AG10803 (cell line): ENCODE data around the gene LPCAT2.

Source experiments
- DNase-seq: peaks from one replicate; pipeline ENCODE4 v3.0.0; 2010; ENCODE audit warnings: low read depth
- H3K4me3 ChIP-seq: 2 replicates; pipeline ENCODE4 v1.5.1; 2011; ENCODE audit warnings: mild to moderate bottlenecking, low read length, control low read depth
- TF ChIP-seq, protein P1 (sequence below): conservative IDR thresholded peaks from 2 replicates; pipeline ENCODE4 v1.5.1; 2011; ENCODE audit warnings: mild to moderate bottlenecking, low read length, control low read depth, inconsistent platforms

Gene LPCAT2

DNA sequence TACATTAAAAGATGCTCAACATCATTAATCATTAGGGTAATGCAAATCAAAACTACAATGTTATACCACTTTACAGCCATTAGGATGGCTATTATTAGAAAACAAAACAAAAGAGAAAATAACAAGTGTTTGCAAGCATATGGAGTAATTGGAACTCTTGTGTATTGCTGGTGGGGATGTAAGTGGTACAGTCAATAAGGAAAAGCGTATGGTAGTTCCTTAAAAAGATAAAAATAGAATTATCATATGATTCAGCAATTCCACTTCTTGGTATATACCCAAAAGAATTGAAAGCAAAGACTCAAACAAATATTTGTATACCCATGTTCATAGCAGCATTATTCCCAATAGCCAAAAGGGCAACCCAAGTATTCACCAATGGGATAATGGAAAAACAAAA lies 56.2 kb downstream of the LPCAT2 start:
- TF ChIP-seq, protein P1, sequence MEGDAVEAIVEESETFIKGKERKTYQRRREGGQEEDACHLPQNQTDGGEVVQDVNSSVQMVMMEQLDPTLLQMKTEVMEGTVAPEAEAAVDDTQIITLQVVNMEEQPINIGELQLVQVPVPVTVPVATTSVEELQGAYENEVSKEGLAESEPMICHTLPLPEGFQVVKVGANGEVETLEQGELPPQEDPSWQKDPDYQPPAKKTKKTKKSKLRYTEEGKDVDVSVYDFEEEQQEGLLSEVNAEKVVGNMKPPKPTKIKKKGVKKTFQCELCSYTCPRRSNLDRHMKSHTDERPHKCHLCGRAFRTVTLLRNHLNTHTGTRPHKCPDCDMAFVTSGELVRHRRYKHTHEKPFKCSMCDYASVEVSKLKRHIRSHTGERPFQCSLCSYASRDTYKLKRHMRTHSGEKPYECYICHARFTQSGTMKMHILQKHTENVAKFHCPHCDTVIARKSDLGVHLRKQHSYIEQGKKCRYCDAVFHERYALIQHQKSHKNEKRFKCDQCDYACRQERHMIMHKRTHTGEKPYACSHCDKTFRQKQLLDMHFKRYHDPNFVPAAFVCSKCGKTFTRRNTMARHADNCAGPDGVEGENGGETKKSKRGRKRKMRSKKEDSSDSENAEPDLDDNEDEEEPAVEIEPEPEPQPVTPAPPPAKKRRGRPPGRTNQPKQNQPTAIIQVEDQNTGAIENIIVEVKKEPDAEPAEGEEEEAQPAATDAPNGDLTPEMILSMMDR = no peak
- no peak overlapping the region for H3K4me3 ChIP-seq
- DNase-seq = no peak

DNA sequence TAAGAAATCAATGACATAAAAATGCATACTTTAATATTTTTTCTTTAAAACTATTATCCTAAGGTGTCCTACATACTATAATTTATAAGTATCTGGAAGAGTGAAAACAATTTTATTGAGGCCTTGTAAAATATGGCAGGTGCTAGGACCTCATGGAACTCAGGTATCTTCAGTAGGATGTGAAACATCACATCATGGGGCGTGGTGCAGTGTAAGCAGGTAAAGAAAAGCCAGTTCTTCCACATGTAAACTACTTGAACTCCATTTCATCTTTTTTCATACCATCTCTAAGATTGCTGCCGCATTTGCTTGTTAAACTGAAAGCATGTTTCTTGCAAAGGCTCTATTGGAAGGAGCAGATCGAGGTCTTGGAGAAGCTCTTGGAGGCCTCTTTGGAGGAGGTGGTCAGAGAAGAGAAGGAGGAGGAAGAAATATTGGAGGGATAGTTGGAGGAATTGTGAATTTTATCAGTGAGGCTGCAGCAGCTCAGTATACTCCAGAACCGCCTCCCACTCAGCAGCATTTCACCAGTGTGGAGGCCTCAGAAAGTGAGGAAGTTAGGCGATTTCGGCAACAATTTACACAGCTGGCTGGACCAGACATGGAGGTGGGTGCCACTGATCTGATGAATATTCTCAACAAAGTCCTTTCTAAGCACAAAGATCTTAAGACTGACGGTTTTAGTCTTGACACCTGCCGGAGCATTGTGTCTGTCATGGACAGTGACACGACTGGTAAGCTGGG lies 57.7 kb downstream of the LPCAT2 start, which contains the start of gene CAPNS2:
CAPNS2 (plus strand) TSS at position 253 of the 744 bp plus-strand sequence; CDS start at position 326, 73 bp downstream.
- H3K4me3 ChIP-seq = no peak within 1 kb of the TSS
- TF ChIP-seq, protein P1 = no peak
- DNase-seq = no peak

DNA sequence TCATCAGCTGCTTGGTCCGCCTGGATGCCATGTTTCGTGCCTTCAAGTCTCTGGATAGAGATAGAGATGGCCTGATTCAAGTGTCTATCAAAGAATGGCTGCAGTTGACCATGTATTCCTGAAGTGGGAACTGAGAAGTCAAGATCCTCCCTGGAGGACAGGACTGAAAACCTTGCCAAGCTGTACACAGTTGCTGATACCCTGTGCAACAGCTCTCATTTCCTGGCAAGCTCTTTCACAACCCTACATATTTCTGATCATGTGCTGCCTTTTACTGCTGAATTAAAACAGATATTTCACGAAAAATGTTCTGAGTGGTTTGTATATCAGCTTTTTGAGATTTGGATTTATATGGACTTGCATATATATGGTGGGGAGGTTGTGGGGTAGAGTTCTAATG lies 58.5 kb downstream of the LPCAT2 start:
- H3K4me3 ChIP-seq = no peak overlapping the region
- TF ChIP-seq, protein P1 = no peak
- peak; percentile 73 for DNase-seq

DNA sequence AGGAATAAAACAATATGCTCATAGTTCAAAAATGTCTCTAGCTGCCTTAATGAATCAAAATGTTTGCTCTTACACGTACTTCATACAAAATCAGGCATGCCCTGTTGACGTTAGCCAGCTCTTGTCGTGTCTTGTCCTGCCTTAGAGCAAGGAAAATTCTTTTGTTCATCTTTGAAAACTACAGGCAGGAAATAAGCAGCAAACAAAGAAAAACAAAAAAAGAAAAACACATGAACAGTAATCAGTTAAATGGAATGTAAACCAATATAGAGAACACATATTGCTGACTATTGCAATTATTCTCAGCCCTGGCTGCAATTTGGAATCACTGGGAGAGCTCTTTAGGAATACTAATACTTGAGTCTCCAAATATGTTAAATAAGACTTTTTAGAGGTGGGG lies 59.3 kb downstream of the LPCAT2 start:
- no peak for DNase-seq
- H3K4me3 ChIP-seq = no peak overlapping the region
- TF ChIP-seq, protein P1 = no peak

DNA sequence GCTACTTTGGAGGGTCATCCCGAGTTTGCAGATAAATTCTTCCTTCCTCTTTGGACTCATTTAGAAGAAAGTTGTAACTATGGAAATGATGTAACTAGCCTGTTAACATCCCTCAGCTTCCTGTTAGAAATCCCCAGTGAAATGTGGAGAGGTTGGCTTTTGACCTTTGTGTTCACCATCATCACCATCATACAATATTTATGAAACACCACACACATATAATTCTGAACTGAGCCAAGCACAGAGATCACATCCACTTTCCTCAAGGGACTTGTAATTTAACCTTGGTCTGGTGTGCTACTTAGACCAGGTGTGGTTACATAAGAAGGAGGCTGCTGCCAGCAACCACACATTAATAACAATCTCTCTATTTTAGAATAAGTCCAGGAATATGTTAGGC lies 60.2 kb downstream of the LPCAT2 start:
- TF ChIP-seq, protein P1 = no peak
- H3K4me3 ChIP-seq = no peak overlapping the region
- DNase-seq = peak; percentile 84

DNA sequence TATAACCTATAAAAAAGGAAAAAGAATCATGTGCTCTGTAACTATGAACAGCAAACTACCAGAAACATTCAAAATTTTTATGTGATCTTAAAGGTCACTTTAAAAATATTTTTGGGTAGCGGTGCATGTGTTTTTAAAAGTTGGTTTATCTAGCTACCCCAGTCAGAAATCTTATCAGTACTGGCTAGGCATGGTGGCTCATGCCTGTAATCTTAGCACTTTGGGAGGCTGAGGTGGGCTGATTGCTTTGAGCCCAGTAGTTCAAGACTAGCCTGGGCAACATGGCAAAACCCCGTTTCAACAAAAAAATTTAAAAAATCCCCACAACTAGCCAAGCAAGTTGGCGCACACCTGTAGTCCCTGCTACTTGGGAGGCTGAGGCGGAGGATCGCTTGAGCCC lies 61.3 kb downstream of the LPCAT2 start:
- DNase-seq = no peak
- TF ChIP-seq, protein P1 = no peak
- no peak overlapping the region for H3K4me3 ChIP-seq

DNA sequence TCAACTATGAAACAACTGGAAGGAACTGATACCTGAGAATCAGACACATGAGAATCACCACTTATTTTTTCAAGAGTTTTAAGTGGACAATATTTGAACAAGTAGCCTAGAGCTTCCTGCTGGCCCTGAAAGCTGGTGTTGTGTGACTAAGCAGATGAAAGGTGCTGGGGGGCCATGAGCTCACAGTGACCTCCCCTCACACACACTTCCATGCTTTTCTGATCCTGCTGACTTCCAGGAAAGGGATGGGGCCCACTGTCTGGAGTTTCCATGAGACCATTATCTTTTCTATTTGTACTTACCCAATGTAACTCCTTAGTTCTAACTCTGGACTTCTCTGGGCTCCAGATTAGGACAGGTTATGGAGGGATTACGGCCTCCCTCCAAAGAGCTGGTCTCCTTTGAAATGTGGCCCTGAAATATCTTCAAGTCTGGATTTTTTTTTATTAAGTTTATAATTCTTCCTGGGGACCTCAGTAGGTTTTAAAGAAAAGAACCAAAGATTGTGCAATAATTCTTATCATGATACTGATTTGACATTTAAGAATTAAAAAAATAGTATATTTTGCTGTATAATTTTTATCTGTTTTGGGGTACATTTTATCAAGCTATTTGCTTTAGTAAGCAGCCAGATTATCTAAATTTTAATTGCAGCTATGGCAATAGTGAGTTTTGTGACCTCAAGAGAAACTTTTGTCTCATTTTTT lies 62.5 kb downstream of the LPCAT2 start:
- no peak for DNase-seq
- H3K4me3 ChIP-seq = no peak overlapping the region
- TF ChIP-seq, protein P1 = no peak
